Left lung (tissue), 10 donors: ENCODE measurements around the gene LPAR1. TPM values are rescaled to one million over a fixed set of nuclear protein-coding genes. Genes with fewer than 3 reads are reported as not detected.

Source experiments
- ATAC-seq: fragments of 200-7000 bp; cut with Tn5 transposase; one replicate; pipeline ENCODE4 v1.9.1; 2020; ENCODE audit warnings: moderate library complexity
- DNase-seq, 4 donors: peaks; one replicate each; pipeline ENCODE4 v3.0.0-alpha.2; 2013 to 2020
- H3K27ac ChIP-seq, 2 donors: fragments of 200-600 bp; sonication (generic) in 1 of 2; one replicate each; pipeline versions ENCODE4 v1.5.0 to v1.8.0; 2020 to 2021
- H3K27me3 ChIP-seq, 2 donors: fragments of 200-600 bp; sonication (generic) in 1 of 2; one replicate each; pipeline versions ENCODE4 v1.5.0 to v1.8.0; 2020 to 2021
- H3K36me3 ChIP-seq, 2 donors: fragments of 200-600 bp; sonication (generic) in 1 of 2; one replicate each; pipeline versions ENCODE4 v1.5.0 to v1.8.0; 2020 to 2021
- H3K4me1 ChIP-seq, 2 donors: fragments of 200-600 bp; one replicate each; pipeline ENCODE4 v1.8.0; 2021
- H3K4me3 ChIP-seq, 2 donors: fragments of 200-600 bp; sonication (generic) in 1 of 2; one replicate each; pipeline versions ENCODE4 v1.5.0 to v1.8.0; 2020 to 2021; ENCODE audit warnings: mild to moderate bottlenecking in 1 of 2
- H3K9me3 ChIP-seq, 2 donors: fragments of 200-600 bp; sonication (generic) in 1 of 2; one replicate each; pipeline versions ENCODE4 v1.5.0 to v1.8.0; 2020 to 2021
- CTCF ChIP-seq, 2 donors: fragments of 200-600 bp; sonication (generic) in 1 of 2; IDR thresholded peaks; one replicate each; pipeline versions ENCODE4 v1.5.0 to v1.8.0; 2021; ENCODE audit warnings: antibody characterized with exemption in 2 of 2
- intact Hi-C, 2 donors: fragments of 100-400 bp; cut with DNase I; formaldehyde crosslinking; loops; one replicate each; pipeline versions ENCODE4 v1.11.2 to v1.14.2; 2022
- polyA plus RNA-seq, 6 donors: library from polyadenylated mRNA; unstranded; fragments of 120-200 nt; gene quantifications; one replicate each; pipeline ENCODE4 v1.2.1, GENCODE V29; 2013; ENCODE audit not compliant: insufficient read length in 6 of 6
- total RNA-seq, 2 donors: library from RNA; stranded (reverse); fragmentation: NEBNext Ultra II Directional; extraction: Animal tissue kit (Norgen Biotek cat#: 25700); gene quantifications; one replicate each; pipeline ENCODE4 v1.2.1, GENCODE V29; 2021
- donor health status: DM: no; HTN: yes; CAD: no.
- donor health status: DM: no; HTN: no; CAD: no.

Gene LPAR1
- total and polyA plus RNA-seq, 8 donors, result 23.3 to 72.7 (median 60.7) TPM

GRCh38 chr9:110986529-110986928 lies 51.7 kb downstream of the LPAR1 start:
- no peak for DNase-seq
- H3K9me3 ChIP-seq, result no peaks in the 10 kb centered on the region
- no peaks in the 10 kb centered on the region for H3K27me3 ChIP-seq
- no peaks in the 10 kb centered on the region for H3K36me3 ChIP-seq
- TF ChIP-seq CTCF (IDR thresholded peaks at IDR 0.05), result no peak
- no peak overlapping the region for H3K4me3 ChIP-seq
- ATAC-seq, result no peak
- intact Hi-C loops, result no loop called here
- no peaks in the 10 kb centered on the region for H3K4me1 ChIP-seq
- H3K27ac ChIP-seq, result no peak overlapping the region

GRCh38 chr9:110984890-110985437 lies 53.3 kb downstream of the LPAR1 start:
- H3K27ac ChIP-seq, result no peak overlapping the region
- H3K9me3 ChIP-seq, result no peaks in the 10 kb centered on the region
- no peak for DNase-seq
- H3K4me1 ChIP-seq, result no peaks in the 10 kb centered on the region
- no peak for TF ChIP-seq CTCF (IDR thresholded peaks at IDR 0.05)
- no peaks in the 10 kb centered on the region for H3K36me3 ChIP-seq
- intact Hi-C loops, result no loop called here
- no peak for ATAC-seq
- no peaks in the 10 kb centered on the region for H3K27me3 ChIP-seq
- H3K4me3 ChIP-seq, result no peak overlapping the region

GRCh38 chr9:110980261-110980660 lies 58.0 kb downstream of the LPAR1 start:
- ATAC-seq, result no peak
- no peaks in the 10 kb centered on the region for H3K9me3 ChIP-seq
- H3K4me3 ChIP-seq, result no peak overlapping the region
- intact Hi-C loops, result no loop called here
- H3K4me1 ChIP-seq, result peaks cover 0 to 19% of the 10 kb centered on the region in 2 donors
- H3K36me3 ChIP-seq, result no peaks in the 10 kb centered on the region
- TF ChIP-seq CTCF (IDR thresholded peaks at IDR 0.05), result no peak
- no peaks in the 10 kb centered on the region for H3K27me3 ChIP-seq
- no peak for DNase-seq
- no peak overlapping the region for H3K27ac ChIP-seq

GRCh38 chr9:110979636-110980035 lies 58.6 kb downstream of the LPAR1 start:
- no peak for TF ChIP-seq CTCF (IDR thresholded peaks at IDR 0.05)
- intact Hi-C loops, result no loop called here
- no peaks in the 10 kb centered on the region for H3K9me3 ChIP-seq
- DNase-seq (no peak), ATAC-seq (no peak)
- no peaks in the 10 kb centered on the region for H3K36me3 ChIP-seq
- no peak overlapping the region for H3K4me3 ChIP-seq
- H3K4me1 ChIP-seq, result peaks cover 0 to 19% of the 10 kb centered on the region in 2 donors
- H3K27me3 ChIP-seq, result no peaks in the 10 kb centered on the region
- no peak overlapping the region for H3K27ac ChIP-seq

- intact Hi-C loops, result no loop called here
- H3K4me3 ChIP-seq, result no peak overlapping the region
- H3K4me1 ChIP-seq, result peaks cover 0 to 19% of the 10 kb centered on the region in 2 donors
- no peak for TF ChIP-seq CTCF (IDR thresholded peaks at IDR 0.05)
- ATAC-seq, result no peak
- H3K36me3 ChIP-seq, result no peaks in the 10 kb centered on the region
- H3K27ac ChIP-seq, result no peak overlapping the region
- no peaks in the 10 kb centered on the region for H3K9me3 ChIP-seq
- H3K27me3 ChIP-seq, result no peaks in the 10 kb centered on the region
- DNase-seq, result no peak
Measured at GRCh38 chr9:110978516-110978915, 59.8 kb downstream of the LPAR1 start.
